ENCODE measurements around the gene MTHFS. TPM values are rescaled to one million over a fixed set of nuclear protein-coding genes. Genes with fewer than 3 reads are reported as not detected.

Gene MTHFS
- total RNA-seq, 2 experiments from 2014 or later = 44.8 to 47.0 TPM

DNA sequence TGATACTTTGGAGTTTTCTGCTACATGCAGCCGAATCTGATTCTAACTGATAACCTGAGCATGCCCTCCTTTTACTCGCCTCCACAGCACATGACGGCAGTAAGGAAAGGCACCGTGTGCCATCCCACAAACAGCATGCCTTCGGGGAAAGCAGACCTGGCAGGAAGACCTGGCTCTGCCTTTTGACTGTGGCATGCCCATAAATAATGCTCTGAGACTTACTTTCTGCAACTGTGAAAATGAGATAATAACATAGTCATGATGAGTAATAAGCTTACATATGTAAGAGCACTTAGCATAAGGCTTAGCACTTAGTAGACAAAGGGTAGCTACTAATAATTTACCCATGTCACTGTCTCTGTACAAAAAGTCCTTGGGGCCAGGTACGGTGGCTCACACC lies 32.9 kb downstream of the MTHFS start:
- intact Hi-C loops (cut with micrococcal nuclease) = no loop called here
- Mint-ChIP-seq H3K36me3 (ENCODE audit: low read depth) (peaks cover 34% of the 10 kb centered on the region), H3K27ac (no peak overlapping the region)

DNA sequence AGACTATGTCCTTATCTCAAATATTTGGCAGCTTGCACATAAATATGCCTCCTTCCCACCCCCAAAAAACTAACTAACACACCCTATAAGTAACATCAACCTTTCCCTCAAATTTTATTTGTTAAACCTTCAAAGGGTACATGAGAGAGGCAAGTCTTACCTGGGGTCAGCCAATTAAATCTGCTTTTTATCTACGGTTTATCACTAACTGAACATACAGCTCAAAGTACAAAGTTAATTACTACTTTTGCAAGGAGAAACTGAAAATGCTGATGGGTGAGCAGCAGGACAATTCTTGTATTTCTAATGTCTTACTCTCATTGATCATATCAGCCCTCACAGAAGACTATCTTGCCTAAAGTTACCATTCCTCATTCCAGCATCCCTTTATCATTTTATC lies 34.6 kb downstream of the MTHFS start:
- Mint-ChIP-seq H3K4me3 (no peak overlapping the region), H3K4me1 (ENCODE audit: low read depth) (peaks cover 14% of the 10 kb centered on the region), H3K27me3 (ENCODE audit: low read depth) (no peaks in the 10 kb centered on the region), H3K36me3 (ENCODE audit: low read depth) (peaks cover 35% of the 10 kb centered on the region), H3K27ac (no peak overlapping the region), H3K9me3 (no peaks in the 10 kb centered on the region)
- CTCF ChIA-PET = interaction anchor here (1.0 kb wide), 1 partner anchor 9 kb away, joined by 4 read pairs; no protein-coding TSS in a partner anchor
- no peak for DNase-seq
- intact Hi-C loops (cut with micrococcal nuclease) = no loop called here

More for the DNA sequence above, 32.9 kb downstream of the MTHFS start:
- Mint-ChIP-seq H3K9me3 (no peaks in the 10 kb centered on the region), H3K27me3 (ENCODE audit: low read depth) (no peaks in the 10 kb centered on the region), H3K4me3 (no peak overlapping the region), H3K4me1 (ENCODE audit: low read depth) (peaks cover 12% of the 10 kb centered on the region)
- DNase-seq = no peak
- CTCF ChIA-PET = interaction anchor here (0.6 to 1.7 kb wide), 5 partner anchors 10 to 566 kb away, joined by 3 to 7 read pairs (median 3); no protein-coding TSS in a partner anchor

DNA sequence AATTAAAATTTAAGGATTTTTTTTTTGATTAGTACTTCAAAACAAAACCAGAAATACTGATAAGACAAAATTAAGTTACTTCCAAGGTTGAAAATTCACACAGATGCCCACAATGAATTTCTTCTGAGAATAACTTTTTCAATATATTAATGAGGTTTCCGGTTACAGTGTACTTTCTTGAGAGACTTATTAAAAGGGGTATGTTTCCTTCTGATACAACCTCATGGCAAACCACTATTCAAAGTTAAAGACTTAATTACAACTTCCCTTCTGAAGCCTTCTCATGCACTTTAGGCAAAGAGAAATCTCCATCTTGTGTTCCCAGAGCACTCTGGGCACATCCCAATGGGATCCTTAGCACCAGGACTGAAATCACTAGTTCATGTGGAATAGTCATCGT lies 36.2 kb downstream of the MTHFS start:
- H3K27me3 Mint-ChIP-seq (ENCODE audit: low read depth) = no peaks in the 10 kb centered on the region
- DNase-seq = no peak
- intact Hi-C loops (cut with micrococcal nuclease) = no loop called here
- CTCF ChIA-PET = no interaction called here
- no peak overlapping the region for H3K27ac Mint-ChIP-seq
- H3K36me3 Mint-ChIP-seq (ENCODE audit: low read depth) = peaks cover 30% of the 10 kb centered on the region
- no peaks in the 10 kb centered on the region for H3K9me3 Mint-ChIP-seq
- H3K4me1 Mint-ChIP-seq (ENCODE audit: low read depth) = peaks cover 14% of the 10 kb centered on the region
- no peak overlapping the region for H3K4me3 Mint-ChIP-seq

- CTCF ChIA-PET = interaction anchor here (0.7 to 1.0 kb wide), 2 partner anchors 9 to 10 kb away, joined by 3 to 4 read pairs; no protein-coding TSS in a partner anchor
- Mint-ChIP-seq H3K9me3 (no peaks in the 10 kb centered on the region), H3K36me3 (ENCODE audit: low read depth) (peaks cover 21% of the 10 kb centered on the region), H3K4me3 (no peak overlapping the region), H3K27ac (no peak overlapping the region), H3K27me3 (ENCODE audit: low read depth) (no peaks in the 10 kb centered on the region), H3K4me1 (ENCODE audit: low read depth) (peaks cover 15% of the 10 kb centered on the region)
- no peak for DNase-seq
- intact Hi-C loops (cut with micrococcal nuclease) = no loop called here
These were observed 38.3 kb downstream of the MTHFS start for GRCh38 chr15:79858469-79858868.

DNA sequence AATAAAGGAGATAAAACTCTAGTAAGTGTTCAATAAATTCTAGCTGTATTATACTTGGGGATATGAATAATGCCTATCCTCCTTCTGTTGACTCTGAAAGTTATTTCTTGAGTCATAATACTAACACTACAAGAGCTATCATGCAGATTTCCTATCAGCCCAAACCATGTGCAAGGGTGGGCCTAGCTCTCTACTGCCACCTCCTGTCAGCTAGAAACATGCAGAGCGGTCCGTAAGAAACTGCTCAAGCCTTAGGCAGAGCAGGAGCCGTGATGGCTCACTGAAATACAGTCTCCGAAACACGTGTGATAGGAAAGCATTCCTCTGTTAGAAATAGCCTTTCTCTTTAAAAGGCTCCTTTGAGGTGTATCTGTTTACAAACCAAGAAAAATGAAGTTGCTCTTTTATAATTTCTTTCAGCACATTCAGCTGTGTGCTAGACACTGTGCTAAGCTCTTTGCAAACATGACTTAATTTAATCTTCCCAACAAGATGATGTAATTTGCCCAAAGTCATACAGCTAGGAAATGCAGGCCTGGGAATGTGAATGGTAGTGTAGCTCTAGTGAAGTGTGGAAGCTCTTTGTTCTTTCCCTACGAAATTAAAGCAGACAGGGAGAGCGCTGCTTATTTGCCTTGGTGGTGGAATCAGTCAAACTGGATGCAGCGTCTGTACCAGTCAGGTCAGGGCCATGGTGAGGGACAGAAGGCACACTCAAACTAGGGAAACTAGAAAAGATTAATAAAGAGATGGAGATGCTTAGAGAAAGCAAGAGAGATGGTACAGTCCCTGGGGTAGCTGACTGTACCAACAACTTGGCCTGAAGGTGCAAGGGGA lies 43.1 kb downstream of the MTHFS start:
- peaks cover 8% of the 10 kb centered on the region for H3K36me3 Mint-ChIP-seq (ENCODE audit: low read depth)
- CTCF ChIA-PET = interaction anchor here (0.6 to 4.1 kb wide), 38 partner anchors 9 to 669 kb away, joined by 3 to 28 read pairs (median 4); partner anchors contain the start of gene BCL2A1
- DNase-seq = peak; percentile 83
- intact Hi-C loops (cut with micrococcal nuclease) = loop anchor here (1.0 to 5.0 kb wide), 7 partner anchors 69 to 511 kb away; no protein-coding TSS in a partner anchor
- no peaks in the 10 kb centered on the region for H3K27me3 Mint-ChIP-seq (ENCODE audit: low read depth)
- no peaks in the 10 kb centered on the region for H3K9me3 Mint-ChIP-seq
- H3K27ac Mint-ChIP-seq = no peak overlapping the region
- H3K4me3 Mint-ChIP-seq = no peak overlapping the region
- H3K4me1 Mint-ChIP-seq (ENCODE audit: low read depth) = peaks cover 17% of the 10 kb centered on the region

DNA sequence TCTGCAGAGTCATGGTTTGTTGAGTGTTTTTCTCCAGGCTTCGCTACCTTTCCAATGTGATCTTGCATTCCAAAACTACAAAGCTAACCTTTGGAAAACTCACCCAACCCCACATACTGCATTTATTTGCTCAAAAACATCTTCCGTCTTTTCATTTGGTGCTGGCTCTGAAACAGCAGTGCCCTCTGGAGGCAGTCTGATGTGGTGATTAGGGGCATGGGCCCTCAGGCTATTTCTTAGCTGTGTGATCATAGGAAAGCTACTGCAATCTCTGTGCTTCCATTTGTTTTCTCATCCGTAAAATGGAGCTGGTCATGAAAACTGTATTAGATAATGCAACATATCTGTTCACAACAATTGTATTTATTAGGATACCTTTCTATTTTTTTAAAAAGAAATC lies 47.0 kb downstream of the MTHFS start:
- peaks cover 16% of the 10 kb centered on the region for H3K4me1 Mint-ChIP-seq (ENCODE audit: low read depth)
- no peak overlapping the region for H3K27ac Mint-ChIP-seq
- no peak overlapping the region for H3K4me3 Mint-ChIP-seq
- H3K36me3 Mint-ChIP-seq (ENCODE audit: low read depth) = peaks cover 18% of the 10 kb centered on the region
- CTCF ChIA-PET = interaction anchor here (0.5 to 1.7 kb wide), 10 partner anchors 9 to 494 kb away, joined by 3 to 12 read pairs (median 4); no protein-coding TSS in a partner anchor
- DNase-seq = peak; percentile 49
- no peaks in the 10 kb centered on the region for H3K27me3 Mint-ChIP-seq (ENCODE audit: low read depth)
- intact Hi-C loops (cut with micrococcal nuclease) = loop anchor here (5.0 kb wide), 1 partner anchor 507 kb away; no protein-coding TSS in a partner anchor
- no peaks in the 10 kb centered on the region for H3K9me3 Mint-ChIP-seq

DNA sequence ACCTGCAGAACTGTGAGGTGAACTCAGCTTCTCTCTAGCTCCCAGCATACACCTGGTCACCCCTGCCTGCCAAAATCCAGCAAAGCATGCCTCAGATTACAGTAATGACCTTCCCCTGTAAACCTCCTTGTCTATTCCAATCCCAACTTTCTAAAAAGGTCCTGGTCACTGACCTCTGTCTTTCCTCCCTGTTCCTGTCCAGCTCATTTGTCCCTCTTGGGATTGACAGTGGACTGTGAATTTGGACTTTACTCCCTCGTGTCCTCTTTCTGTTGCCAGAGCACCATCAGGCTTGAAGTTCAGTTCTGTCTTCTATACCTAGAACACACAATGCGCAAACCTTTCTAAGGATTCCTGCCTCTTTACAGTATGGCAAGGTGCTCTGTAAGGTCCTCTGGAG lies 50.3 kb downstream of the MTHFS start:
- H3K36me3 Mint-ChIP-seq (ENCODE audit: low read depth) = peaks cover 23% of the 10 kb centered on the region
- CTCF ChIA-PET = interaction anchor here (0.6 kb wide), 1 partner anchor 231 kb away, joined by 6 read pairs; no protein-coding TSS in a partner anchor

DNA sequence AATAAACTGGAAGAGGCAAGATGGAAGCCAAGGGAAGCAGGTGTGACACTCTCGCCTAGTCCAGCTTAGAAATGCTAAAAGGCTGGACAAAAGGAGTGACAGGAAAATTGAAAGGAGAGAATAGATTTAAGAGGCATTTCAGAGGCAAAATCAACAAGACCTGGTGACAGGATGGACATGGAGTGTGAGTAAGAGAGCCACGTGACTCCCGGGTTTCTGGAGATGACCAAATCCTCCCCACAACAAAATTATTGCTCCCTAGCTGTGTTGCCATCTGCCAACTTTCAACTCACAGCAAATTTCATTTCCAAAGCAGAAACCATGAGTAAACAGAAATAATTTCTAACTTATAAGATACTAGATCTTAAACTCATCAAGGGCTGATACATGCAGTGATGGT lies 52.6 kb downstream of the MTHFS start:
- DNase-seq = no peak
- CTCF ChIA-PET = interaction anchor here (3.7 kb wide), 1 partner anchor 10 kb away, joined by 20 read pairs; no protein-coding TSS in a partner anchor
- Mint-ChIP-seq H3K4me3 (no peak overlapping the region), H3K27me3 (ENCODE audit: low read depth) (no peaks in the 10 kb centered on the region), H3K27ac (no peak overlapping the region), H3K4me1 (ENCODE audit: low read depth) (peaks cover 2% of the 10 kb centered on the region), H3K9me3 (no peaks in the 10 kb centered on the region), H3K36me3 (ENCODE audit: low read depth) (peaks cover 27% of the 10 kb centered on the region)
- intact Hi-C loops (cut with micrococcal nuclease) = no loop called here

More for the DNA sequence above, 50.3 kb downstream of the MTHFS start:
- no peak for DNase-seq
- Mint-ChIP-seq H3K27ac (no peak overlapping the region), H3K4me3 (no peak overlapping the region), H3K9me3 (no peaks in the 10 kb centered on the region), H3K27me3 (ENCODE audit: low read depth) (no peaks in the 10 kb centered on the region), H3K4me1 (ENCODE audit: low read depth) (peaks cover 2% of the 10 kb centered on the region)
- intact Hi-C loops (cut with micrococcal nuclease) = no loop called here

- no peaks in the 10 kb centered on the region for H3K27me3 Mint-ChIP-seq (ENCODE audit: low read depth)
- no peak for DNase-seq
- no peak overlapping the region for H3K4me3 Mint-ChIP-seq
- H3K27ac Mint-ChIP-seq = no peak overlapping the region
- intact Hi-C loops (cut with micrococcal nuclease) = no loop called here
- H3K4me1 Mint-ChIP-seq (ENCODE audit: low read depth) = no peaks in the 10 kb centered on the region
- peaks cover 33% of the 10 kb centered on the region for H3K36me3 Mint-ChIP-seq (ENCODE audit: low read depth)
- CTCF ChIA-PET = interaction anchor here (2.3 kb wide), 1 partner anchor 16 kb away, joined by 11 read pairs; no protein-coding TSS in a partner anchor
- H3K9me3 Mint-ChIP-seq = no peaks in the 10 kb centered on the region
These were observed 59.0 kb downstream of the MTHFS start for GRCh38 chr15:79837846-79838245.

DNA sequence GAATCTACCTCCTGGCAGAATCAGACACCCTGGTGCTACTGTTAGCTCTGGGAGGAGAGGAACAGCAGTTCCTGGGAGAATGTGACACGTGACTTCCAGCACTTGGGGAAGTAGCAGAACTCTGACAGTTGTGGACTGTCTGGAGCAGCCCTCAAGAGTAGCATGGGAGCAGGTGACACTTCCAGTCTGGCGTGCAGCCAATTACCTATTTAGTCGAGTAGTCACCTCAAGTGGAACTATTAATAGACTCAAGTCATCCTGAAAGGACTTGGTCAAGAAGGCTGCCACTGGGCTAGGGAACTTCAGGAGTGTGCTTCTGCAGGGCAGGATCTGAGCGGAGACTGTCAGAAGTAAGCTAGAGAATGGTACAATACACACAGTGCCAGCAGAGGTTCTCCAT lies 62.3 kb downstream of the MTHFS start:
- no peak overlapping the region for H3K4me3 Mint-ChIP-seq
- intact Hi-C loops (cut with micrococcal nuclease) = no loop called here
- peaks cover 29% of the 10 kb centered on the region for H3K36me3 Mint-ChIP-seq (ENCODE audit: low read depth)
- no peak for DNase-seq
- no peak overlapping the region for H3K27ac Mint-ChIP-seq
- no peaks in the 10 kb centered on the region for H3K4me1 Mint-ChIP-seq (ENCODE audit: low read depth)
- H3K27me3 Mint-ChIP-seq (ENCODE audit: low read depth) = no peaks in the 10 kb centered on the region
- CTCF ChIA-PET = no interaction called here
- H3K9me3 Mint-ChIP-seq = no peaks in the 10 kb centered on the region

DNA sequence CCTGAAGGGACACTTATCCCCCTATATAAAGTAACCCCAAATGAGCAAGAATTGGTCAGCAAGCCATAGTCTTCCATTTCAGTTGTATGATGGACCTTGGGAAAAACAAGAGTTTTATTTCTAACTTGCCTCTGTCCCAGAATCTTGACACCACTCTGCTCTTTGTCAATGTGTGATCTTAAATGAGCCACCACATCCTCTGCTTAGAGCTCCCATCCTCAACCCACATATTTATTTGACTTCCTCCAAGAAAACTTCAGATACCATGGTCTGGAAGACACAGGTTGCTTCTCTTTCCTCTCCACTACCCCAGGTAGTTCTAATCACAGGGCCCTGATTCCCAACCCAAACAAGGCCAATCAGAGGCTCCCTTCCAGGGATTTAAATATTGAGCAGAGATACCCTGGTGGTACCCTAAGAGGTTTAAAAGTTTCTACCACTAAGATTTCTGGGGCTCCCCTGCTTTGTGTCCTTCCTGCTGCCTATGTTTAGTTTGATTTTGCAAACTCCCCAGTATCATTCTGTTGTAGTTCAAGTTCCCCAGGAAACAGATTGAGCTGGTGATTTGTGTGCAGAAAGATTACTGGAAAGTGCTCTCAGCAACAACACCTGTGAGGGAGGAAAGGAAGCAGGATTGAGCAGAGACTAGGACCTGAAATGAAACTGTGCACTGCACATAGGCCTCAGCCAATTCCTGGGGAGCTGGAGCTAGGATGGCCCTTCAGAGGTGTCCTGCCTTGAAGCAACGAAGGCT lies 64.3 kb downstream of the MTHFS start:
- Mint-ChIP-seq H3K4me3 (no peak overlapping the region), H3K9me3 (peaks cover 4% of the 10 kb centered on the region), H3K27ac (no peak overlapping the region), H3K36me3 (ENCODE audit: low read depth) (peaks cover 13% of the 10 kb centered on the region), H3K4me1 (ENCODE audit: low read depth) (no peaks in the 10 kb centered on the region), H3K27me3 (ENCODE audit: low read depth) (no peaks in the 10 kb centered on the region)
- intact Hi-C loops (cut with micrococcal nuclease) = no loop called here
- no peak for DNase-seq
- CTCF ChIA-PET = interaction anchor here (1.0 to 1.4 kb wide), 2 partner anchors 17 to 22 kb away, joined by 3 to 5 read pairs; no protein-coding TSS in a partner anchor

DNA sequence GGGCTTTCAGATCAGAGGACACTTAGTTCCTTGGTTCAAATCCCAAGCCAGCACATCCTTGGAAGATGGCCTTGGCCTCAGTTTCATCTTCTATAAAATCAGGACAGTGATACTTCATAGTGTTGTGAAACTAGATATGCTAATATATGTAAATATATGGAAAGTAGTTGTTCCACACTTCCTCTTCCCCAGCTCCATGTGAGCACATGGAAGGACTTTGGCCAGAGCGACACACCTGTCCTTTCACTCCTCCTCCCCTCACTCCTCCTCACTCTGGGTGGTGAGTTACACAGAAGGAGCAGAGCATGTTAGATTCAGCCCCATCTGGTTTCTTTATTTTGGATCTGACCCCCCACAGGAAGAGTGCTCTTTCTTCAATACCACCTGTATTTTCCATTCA lies 65.2 kb downstream of the MTHFS start:
- Mint-ChIP-seq H3K27ac (no peak overlapping the region), H3K27me3 (ENCODE audit: low read depth) (no peaks in the 10 kb centered on the region), H3K4me1 (ENCODE audit: low read depth) (no peaks in the 10 kb centered on the region), H3K36me3 (ENCODE audit: low read depth) (peaks cover 12% of the 10 kb centered on the region), H3K4me3 (no peak overlapping the region), H3K9me3 (peaks cover 4% of the 10 kb centered on the region)
- intact Hi-C loops (cut with micrococcal nuclease) = no loop called here
- CTCF ChIA-PET = no interaction called here
- DNase-seq = no peak

Data from activated naive CD4-positive, alpha-beta T cell treated with anti-CD3 and anti-CD28 coated beads for 36 hours (primary cell).